Hematopoietic multipotent progenitor cell treated with erythropoietin and hydrocortisone succinate and interleukin-3 and kit ligand, for 6 days (in vitro differentiated cells): ENCODE data around the gene ECI1.
"Not testable (repeated sequence)": the region's sequence is repeated elsewhere in the genome, so short reads cannot be mapped to it uniquely, and the experiment has no call there.

Source experiments
- DNase-seq: peaks from one replicate; pipeline ENCODE4 v3.0.0-alpha.2; 2015

ECI1 gene

GRCh38 chr16:2250652-2251295 lies 613 bp downstream of the ECI1 start:
- DNase-seq: peak; percentile 56

GRCh38 chr16:2246301-2246885 lies 5.0 kb downstream of the ECI1 start:
- DNase-seq: no peak

DNA sequence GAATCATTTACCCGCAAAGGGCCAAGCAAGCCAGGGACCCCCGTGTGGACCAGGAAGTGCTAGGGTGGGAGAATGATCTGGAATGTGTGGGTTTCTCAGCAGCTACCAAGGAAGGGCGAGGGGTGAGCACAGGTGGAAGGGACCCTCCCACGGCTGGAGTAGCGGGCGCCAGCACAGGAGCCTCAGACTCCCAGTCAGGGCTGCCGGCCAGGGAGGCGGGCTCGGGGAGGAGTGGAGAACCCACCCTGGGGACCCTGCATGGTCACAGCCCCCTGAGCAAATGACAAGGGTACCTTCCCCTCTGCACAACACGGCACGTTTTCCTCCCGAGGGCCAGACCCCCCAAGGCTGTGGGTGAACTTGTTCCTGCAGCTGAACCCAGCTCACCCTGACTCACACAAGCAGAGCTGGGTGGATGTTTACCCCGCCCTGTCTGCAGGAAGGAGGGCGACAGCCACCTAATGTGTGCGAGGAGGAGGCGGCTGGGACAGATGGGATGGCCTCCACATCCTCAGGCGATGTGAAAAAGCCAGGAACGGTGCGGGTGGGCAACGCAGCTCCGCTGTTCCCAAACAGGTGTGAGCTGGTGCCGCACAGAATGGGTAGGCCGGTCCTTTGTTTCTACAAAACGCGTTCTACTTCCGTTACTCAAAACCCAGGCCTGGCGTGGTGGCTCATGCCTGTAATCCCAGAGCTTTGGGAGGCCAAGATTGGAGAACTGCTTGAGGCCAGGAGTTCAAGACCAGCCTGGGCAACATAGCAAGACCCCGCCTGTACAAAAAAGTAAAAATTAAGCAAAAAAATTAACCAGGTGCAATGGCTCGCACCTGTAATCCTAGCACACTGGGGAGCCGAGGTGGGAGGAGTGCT lies 6.2 kb downstream of the ECI1 start:
- no peak for DNase-seq

- DNase-seq: no peak
These were observed 7.1 kb downstream of the ECI1 start for GRCh38 chr16:2244301-2244700.

GRCh38 chr16:2243781-2244180 lies 7.6 kb downstream of the ECI1 start:
- DNase-seq: no peak

DNA sequence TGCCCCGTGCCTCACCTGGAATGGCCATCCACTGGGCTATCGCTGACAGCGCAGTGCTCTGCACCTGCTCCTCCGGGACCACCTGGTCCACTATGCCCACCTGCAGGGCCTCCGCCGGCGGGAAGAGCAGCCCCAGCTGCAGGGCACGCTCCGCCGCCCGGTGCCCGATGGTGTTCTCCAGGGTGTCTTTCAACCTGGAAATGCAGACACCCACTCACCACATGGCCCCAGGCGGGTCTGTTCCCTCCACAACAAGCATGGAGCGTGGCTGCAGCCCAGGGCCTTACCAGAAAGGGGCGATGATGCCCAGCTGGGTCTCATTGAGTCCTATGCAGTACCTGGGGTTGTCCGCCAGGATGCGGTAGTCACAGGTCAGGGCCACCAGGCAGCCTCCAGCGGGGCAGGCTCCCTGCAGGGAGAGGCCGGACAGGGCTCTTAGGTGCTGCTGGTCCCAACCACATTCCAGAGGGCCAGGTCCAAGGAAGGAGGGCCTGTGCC lies 8.3 kb downstream of the ECI1 start:
- DNase-seq: peak; percentile 16

DNA sequence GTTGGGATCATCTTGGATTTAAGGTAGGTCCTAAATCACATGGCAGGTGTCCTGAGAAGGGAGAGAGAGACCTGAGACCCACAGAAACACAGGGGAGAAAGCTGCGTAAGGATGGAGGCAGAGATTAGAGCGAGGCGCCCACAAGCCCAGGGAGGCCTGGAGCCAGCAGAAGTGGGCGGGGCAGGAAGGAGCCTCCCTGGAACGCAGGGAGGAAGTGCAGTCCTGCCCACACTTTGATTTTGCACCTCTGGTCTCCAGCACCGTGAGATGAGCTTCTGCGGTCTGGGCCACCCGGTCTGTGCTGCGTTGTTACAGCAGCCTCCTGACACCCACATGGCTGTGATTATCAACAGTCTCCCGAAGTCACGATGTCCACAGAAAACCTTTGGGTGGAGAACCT lies 8.8 kb downstream of the ECI1 start:
- DNase-seq: no peak

GRCh38 chr16:2240331-2240730 lies 11.1 kb downstream of the ECI1 start:
- not testable (repeated sequence) for DNase-seq

DNA sequence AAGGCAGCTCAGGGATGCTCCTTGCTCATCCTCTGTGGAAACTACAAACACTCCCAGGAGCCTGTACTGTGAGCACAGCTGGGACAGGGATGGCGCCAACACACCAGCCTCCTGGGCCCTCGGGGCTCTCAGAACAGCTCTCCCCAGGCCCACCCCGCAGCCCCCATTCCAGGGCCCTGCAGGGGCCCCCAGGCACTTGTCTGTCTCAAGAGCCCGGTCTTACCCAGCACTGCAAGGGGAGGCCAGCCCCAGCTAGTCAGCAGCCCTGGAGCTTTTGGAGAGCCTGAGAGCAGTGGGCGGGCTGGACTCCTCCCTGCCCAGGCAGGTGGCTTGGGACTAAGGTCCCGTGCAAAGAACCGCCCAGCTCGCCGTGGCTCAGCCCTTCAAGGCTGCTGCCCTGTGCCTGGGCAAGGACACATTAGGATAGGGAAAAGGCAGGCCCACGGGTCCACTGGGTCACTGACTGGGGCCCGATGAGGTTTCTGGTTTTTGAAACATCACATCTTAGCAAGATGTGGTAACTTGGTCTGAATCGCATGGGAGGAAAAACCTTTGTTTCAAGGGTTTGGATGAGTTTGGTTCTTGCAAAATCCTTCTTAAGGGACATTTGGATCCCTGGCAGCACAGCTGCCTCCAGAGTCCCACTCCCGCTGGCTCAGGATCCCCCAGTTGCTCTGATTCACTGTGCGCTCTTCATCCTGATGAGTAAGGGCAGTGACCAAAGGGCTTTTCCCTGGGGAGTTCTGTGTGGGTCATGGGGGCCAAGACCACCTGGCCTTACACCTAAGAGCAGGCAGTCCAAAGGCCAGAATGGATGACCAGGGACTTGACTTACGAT lies 12.3 kb downstream of the ECI1 start:
- peak; percentile 22 for DNase-seq

- peak; percentile 29 for DNase-seq
These were observed 13.1 kb downstream of the ECI1 start for GRCh38 chr16:2238150-2238837.

- DNase-seq: peak; percentile 24
These were observed 13.8 kb downstream of the ECI1 start for GRCh38 chr16:2237493-2238149.

DNA sequence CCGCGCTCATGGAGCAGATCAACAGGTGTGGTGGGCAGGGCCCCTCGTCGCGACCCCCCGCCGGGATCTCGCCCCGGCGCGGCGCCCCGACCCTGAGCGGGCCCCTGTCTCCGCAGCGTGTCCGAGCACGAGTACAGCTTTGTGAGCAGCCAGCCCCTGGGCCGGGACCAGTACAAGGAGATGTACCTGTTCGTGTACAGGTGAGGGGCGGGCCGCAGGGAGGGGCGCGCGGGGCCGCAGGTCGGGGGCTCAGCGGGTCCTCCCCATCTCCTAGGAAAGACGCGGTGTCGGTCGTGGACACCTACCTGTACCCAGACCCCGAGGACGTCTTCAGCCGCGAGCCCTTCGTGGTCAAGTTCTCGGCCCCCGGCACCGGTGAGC lies 14.3 kb downstream of the ECI1 start:
- DNase-seq: no peak

GRCh38 chr16:2236337-2237101 lies 14.9 kb downstream of the ECI1 start, which contains the start of gene DNASE1L2:
DNASE1L2 (plus strand) TSS chr16:2236444; CDS start chr16:2236817, 373 bp downstream.
- DNase-seq: peak; percentile 51

DNA sequence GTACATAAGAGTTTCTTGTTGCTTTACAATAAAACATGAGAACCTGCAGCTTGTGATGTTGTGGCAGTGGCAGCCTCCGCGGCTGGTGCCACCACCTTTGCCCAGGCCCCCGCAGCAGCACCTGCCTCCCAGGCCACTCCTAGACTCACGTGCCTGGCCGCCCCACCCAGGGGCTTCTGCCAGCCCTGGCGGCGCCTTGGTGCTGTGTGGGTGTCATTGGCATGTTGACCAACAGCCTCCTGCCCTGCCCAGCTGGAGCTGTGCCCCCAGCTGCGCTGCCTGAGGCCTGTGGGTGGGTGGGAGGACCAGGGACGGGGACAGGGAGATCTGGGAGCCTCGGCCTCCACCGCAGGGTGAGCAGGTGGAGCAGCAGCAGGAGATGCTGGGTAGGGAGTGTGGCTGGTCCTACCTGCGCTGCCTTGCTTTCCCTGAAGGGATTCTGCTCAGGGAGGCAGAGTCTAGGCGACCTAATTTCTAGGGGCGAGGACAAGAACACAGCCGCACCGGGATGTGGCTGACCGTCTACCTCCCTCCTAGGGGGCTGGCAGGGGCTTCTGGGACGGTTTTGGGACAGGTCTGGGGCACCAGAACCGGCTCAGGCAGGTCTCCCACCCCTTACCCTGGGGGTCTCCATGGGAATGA lies 15.6 kb downstream of the ECI1 start:
- no peak for DNase-seq

- DNase-seq: no peak
These were observed 16.1 kb downstream of the ECI1 start for GRCh38 chr16:2235234-2235651.

- no peak for DNase-seq
These were observed 16.6 kb downstream of the ECI1 start for GRCh38 chr16:2234813-2235170.

GRCh38 chr16:2233872-2234812 lies 17.2 kb downstream of the ECI1 start:
- DNase-seq: no peak

DNA sequence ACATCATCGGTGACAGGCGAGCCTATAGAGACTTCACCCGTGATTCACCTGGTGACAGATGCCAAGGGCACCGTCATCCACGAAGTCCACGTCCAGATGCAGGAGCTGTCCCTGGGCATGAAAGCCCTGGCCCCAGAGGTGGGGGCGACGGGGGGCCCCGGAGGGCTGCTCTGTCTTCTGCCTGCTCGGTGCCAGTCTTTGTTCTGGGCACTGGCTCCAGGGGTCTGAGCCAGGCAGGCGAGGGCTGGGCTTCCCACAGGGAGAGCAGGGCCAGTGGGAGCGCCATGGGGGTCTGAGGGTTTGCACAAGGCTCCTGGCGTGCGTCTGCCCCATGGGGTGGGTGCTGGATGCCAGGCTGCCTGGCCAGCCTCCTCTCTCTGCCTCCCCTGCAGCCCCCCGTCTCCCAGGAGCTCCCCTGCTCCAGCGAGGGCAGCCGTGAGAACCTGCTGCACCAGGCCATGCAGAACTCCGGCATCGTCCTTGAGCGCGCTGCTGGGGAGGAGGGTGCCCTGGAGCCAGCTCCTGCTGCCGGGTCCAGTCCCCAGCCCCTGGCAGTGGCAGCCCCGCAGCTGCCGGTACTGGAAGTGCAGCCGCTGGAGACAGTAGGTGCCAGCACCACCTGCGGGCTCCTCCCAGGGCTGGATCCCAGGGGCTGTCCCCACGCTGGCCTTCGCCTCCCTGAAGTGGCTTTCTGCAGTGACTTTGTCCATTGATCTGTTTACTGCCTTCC lies 18.2 kb downstream of the ECI1 start:
- DNase-seq: no peak
